HG02840 (cell line): ENCODE measurements around the gene LINGO1.

Source experiments
- ATAC-seq: cut with Tn5 transposase; IDR thresholded peaks from one replicate; pipeline ENCODE4 v1.9.1; 2021; ENCODE audit warnings: mild to moderate bottlenecking, moderate library complexity, moderate number of reproducible peaks; ENCODE audit not compliant: unreplicated experiment, low FRiP score

The LINGO1 gene

DNA sequence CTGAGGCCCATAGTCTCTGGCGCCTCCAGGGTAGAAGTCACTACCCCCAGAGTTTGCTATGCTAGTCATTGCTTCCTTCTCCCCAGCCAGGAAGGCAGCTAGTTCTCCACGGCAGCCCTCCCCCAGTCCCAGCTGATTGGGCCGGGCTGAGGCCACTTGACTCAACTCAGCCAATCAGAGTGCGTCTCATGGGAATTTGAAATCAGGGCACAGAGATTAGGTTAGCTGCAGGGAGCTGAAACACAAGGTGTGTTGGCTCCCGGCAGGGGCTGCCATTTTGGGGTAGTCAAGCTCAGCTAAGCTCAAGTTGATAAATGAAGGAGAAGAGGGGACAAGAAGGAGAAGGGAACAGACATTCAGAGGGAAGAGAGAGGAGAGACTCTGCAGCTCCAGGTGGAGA lies 32.8 kb downstream of the LINGO1 start:
- no peak for ATAC-seq

DNA sequence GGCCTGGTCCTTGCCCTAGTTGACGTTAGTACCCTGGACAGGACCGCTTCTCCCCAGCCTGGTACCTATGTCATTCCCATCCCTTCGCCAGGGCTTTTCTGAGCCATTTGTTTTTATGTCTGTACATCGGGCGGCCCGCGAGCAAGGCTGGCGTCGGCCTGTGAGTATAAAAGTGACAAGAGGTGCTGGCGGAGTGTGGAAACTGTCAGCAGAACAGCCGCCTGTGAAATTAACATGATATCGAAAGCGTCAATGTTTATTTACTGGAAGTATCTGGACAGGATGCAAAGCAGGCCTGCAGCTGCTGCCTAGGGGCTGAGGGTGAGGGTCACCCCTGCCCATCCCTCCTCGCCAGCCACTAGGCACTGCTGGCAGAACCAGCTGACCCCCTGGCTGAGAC lies 33.4 kb downstream of the LINGO1 start:
- ATAC-seq, result no peak

DNA sequence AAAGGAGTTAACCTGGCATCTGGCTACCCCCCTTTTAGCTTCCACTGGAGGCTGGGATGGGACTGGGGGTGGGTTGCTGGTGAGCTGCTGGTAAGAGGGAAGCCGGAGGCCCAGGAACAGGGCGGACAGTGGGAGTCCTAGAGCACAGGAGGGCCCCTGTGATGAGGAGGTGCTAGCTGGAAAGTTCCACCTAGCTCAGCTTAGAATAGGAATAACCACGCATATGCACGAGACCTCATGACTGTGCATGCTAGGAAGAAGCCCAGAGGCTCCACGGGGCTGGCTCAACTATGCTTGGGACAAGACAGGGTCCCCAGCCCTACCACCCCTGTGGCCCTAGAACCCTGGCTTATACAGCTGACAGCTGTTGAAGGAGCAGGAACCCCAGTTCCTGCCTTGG lies 34.1 kb downstream of the LINGO1 start:
- no peak for ATAC-seq

DNA sequence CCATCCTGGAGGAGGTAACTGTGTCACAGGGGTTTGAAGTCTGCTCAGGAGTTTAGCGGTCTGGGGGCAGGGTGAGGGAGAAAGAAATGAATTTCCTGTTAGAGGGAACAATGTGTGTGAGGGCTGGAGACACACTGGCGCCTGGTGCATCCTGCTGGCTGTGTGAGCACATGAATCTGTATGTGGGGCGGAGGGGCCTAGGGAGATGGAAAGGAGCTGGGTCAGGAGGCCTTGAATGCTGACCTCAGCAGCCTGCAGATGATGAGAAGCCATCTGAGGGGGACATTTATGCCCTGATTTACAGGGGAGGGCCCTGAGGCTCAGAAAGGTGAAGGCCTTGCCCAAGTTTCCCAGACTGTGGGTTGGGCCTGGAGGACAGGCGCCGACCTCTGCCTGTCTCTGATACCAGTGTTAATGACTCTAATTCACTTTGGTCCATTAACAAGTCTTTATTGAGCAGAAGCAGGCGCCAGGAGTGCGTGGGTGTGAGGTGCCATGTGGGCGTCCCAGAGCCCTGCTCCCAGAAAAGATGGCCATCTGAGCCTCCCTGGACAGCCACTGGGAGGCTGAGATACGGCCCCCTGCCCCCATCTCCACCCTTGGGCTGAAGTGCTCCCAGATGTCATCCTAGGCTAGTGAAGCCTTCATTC lies 34.8 kb downstream of the LINGO1 start:
- ATAC-seq, result no peak

DNA sequence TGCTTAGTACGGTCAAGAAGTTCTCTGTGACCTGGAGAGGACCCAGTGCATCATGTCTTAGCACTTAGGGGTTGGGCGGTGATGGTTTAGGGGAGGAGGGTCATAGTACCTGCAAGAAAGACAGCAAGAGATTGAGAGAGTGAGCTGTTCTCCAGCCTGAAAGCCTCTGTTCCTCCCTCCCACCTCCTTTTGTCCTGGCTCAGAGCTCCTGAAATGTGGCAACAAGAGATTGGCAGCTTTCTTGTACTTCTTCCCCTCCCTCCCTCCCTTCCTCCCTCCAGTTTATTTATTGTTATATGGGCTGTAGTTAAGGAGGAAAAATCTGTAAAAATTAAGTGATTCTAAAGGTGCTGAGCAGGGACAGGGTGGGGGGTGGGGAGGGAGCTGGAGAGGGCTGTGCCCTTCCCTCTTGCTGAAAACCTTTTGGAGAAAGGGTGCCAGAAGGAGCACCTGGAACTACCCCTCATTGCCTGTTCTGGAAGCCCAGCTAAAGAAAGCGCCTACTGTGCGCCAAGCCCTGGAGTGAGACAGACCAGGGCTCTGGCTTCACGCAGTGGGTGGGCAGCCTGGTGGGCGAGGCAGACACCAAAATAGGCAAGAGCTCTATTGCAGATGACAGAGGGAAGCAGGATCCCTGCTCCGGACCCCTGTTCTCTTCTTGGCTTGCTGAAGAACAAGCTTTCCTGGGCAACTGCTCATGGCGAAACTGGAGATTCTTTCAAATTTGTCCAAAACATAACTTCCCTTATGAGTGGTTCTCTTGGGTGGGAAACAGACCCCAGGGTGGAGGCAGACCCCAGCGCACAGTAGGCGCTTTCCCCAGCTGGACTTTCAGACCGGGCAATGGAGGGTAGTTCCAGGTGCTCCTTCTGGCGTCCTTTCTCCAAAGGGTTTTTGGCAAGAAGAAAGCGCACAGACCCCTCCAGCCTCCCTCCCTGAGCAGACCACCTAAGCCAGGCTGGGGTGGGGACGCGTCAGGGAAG lies 35.6 kb downstream of the LINGO1 start:
- no peak for ATAC-seq

DNA sequence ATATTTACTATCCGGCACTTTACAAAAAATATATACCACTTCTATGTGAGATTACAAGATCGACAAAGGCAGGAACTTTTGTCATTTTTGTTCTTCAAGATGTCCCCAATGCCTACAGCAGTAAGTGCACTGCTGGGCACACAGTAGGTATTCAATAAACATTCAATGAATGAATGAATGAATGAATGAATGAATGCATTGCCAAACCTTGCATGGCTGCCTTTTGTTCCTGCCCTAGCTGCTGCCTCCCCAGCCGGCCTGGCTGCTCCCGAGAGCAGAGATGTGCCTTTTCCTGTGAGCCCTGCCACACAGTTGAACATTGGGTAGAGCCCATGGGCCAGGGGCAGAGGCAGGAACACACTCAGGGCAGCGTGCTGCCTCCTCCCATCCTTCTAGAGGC lies 37.5 kb downstream of the LINGO1 start:
- no peak for ATAC-seq

DNA sequence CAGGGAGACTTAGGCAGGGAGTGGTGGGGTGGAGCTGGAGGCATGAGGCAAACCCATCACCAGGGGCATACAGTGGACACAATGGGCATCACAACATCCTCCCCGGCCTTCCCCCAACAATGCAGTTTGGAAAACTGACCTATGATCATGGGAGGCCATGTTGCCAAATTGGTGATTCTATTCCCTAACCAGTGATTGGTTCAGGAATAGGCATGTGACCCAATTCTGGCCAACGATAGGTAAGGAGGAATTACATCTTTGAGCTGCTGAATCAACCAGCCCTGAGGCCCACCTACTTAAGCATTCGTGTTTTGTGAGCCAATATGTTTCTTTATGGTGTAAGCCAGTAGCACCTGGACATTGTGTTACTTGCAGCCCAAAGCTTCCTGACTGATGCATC lies 40.0 kb downstream of the LINGO1 start:
- ATAC-seq, result no peak

DNA sequence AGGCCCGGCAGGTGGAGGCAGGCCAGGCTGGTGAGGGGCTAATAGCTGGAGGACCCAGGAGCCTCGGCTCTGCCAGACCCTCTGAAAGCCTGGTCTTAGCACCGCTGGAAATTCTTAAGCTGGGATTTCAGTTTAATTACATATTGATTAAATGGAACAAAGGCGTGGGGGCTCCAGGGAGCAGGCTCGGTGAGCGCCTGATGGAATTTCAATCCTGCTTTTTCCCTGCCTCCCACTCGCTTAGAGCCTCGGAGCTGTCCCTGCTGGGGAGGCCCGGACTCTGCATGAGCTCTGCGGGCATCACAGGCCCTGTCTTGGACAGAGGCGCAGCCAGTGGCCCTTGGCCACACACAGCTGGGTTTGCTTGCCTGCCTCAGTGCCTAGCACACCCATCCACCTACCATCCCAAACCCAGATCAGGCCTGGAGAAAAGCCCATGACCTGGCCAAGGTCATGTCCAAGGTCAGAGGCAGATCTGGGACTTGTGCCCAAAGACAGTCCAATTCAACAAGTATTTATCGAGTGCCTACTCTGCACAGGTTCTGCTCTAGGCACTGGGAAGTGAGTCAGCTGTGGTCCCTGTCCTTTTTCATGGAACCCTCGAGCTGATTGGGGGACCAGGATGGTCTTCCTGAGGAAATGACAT lies 40.6 kb downstream of the LINGO1 start:
- no peak for ATAC-seq

DNA sequence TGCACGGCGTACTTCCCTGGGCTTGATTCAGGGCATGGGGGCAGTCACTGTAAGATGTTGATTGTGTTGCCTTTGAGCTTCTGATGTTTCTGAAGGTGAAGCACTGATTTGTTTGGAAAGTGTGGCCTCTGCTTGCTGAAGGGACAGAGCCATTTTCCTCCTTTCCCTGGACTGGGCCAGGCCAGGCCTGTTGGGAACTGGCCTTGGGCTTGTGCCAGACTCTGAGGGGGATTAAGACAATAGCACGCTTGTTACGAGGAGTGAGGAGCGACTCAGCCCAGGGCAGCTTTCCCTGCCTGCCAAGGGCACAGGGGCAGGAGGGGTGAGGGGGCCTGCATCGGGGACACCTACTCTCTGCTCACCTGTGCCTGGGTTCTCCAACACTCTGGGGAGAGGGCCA lies 42.9 kb downstream of the LINGO1 start:
- no peak for ATAC-seq

DNA sequence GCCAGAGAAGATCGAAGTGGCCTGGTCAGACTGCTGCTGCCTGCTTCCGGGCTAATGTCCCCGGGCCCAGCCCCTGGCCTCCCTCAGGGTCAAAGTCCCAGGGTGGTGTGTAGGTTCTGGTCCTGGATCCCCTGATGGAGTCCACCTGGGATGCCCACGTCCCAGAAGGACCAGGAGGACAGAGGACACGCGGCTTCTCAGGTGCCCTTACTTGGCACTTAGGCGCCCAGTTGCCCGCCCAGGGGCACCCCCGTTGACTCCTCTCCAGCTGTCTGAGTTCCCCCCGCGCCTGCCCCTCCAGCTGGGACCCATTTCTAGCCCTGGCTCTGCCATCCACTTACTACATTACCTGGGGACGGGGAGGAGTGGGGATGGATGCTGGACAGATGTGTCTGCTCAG lies 44.6 kb downstream of the LINGO1 start:
- no peak for ATAC-seq

DNA sequence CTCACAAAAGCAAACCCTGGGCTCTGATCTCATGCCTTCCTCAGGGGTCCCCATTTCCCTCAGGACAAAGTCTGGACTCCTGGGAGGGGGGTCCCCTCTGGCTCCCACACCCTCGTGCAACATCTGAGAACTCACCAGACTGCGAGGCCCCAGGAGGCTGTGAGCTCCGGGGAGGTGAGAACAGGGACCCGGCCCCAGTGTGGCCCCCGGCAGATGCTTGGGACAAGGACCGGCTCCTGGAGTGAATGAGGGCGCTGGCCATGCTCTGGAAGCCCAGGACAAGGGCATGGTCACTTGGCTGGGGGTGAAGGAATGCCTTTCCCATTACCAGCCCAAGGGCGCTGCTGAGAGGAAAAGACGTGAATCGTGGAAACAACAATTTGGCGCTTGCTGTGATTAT lies 48.0 kb downstream of the LINGO1 start:
- no peak for ATAC-seq

DNA sequence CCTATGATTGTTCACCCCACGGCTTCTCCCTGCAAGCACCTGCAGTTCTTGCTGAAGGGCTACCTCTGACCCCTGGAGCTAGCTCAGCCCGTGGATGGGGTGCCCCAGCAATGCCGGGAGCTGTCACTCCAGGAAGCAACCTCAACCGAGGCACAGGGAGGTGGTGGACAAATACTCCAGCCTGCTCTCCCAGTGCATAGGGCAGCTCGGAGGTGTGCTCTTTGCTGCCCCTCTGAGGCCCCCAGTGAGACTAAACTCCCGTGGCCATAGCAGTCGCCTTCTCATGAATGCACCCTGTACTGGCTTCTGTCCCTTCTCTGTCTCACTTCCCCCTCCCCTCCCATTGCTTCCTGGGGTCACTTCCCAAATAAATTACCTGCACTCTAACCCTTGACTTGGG lies 48.5 kb downstream of the LINGO1 start:
- ATAC-seq, result no peak

DNA sequence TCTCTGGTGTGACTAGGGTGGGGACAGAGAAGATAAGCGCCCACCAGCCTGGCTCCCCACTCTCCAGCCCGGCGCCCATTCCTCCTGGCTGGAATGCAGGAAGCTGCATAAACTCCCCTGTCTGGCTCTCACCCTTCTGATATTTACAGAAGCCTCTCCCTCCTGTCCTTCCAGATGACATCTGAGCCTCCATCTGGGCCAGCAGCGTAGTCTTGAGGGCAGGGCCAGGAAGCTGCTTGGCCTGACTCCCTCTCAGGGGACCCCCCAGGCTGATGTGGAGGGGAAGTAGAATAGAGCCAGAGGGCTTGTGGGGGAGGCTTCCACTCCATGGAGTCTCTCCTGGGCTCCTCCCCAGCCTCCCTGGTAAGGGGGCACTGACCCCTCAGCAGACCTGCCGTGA lies 49.9 kb downstream of the LINGO1 start:
- no peak for ATAC-seq

DNA sequence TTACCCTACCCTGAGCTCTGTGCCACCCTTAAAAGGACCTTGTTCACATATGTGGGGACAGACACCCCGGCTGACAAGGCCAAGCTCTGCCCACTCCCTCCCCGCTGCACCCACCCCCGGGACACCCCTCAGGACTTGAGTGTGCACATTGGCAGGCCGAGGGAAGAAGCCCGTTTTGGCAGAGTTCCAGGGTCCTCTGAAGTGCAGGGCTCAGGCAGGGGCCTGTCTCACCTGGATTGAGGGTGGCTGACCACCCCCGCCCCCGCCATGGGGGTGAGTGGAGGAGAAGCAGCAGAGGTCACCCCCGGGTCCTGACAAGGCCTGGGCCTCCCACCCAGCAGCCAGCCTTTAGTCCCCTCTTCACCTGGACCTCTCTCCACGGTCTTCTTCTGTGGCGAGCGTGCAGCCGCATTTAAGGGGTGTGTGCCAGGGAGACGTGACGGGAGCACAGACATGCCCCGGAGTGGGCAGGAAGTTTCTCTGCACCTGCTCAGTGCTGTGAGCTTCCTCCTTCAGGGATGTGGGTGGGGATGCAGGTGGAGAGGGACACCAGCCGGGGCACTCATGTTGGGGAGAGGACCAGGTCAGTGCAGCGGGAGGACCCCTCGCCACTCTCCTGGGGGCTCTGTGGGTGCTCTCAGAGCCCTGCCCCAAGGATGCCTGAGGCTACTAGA lies 50.7 kb downstream of the LINGO1 start:
- no peak for ATAC-seq

DNA sequence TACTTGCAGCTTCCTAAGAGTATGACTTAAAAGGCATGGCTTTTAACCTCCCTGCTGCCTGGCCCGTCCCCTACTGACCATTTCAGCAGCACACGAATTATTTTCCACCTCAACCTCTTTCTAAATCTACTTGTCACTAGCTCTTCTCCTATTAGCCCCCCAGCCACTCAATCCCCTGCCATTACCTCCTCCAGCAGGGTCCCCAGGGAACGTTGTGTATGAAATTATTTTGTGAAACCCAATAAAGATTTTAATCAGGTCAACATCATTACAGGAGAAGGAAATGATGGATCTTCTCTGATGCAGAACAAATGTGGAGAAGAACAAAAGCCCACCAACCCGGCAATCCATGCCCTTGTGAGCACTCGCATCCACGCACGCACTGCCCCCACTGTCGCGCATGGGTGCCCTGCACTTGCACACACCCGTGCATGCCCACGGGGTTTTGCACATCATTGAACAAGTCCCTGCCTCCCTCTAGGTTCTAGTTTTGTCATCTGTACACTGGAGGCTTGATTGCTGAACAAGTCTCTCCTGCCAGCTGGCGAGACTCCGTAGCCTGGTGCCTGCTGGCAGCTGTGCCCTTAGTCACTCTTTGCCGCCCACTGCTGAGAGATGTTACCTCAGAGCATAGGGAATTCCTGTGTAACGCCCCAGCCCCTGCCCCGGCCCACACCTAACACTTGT lies 51.6 kb downstream of the LINGO1 start:
- ATAC-seq, result no peak

DNA sequence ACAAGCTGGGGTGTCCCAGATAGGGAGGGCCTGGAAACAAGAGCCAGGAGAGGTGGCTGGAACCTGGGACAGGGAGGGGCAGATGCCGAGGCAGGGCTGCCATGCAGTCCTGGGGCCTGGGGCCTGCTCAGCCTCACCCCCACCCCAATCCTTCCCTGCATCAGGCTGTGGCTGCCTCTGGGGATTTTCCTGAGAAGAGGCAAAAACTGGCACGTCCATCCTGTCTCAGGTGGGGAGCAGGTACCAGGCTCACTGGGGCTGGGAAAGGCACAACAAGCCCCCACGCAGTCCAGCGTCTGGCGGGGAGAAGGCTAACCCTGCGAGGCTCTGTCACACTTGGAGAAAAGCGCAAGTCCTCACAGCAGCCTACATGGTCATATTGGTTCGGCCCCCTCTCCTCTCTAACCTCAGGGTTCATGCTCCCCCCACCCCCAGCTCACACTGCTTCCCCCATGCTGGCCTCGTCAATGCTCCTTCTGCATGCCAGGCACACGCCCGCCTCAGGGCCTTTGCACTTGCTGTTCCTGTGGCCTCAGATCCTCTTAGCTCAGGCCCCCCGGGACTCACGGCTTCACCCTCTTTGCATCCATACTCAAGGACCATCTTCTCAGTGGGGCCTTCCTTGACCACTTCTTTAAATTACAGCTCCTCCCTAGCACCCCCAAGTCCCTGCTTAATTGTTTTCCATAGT lies 53.1 kb downstream of the LINGO1 start:
- ATAC-seq, result no peak

DNA sequence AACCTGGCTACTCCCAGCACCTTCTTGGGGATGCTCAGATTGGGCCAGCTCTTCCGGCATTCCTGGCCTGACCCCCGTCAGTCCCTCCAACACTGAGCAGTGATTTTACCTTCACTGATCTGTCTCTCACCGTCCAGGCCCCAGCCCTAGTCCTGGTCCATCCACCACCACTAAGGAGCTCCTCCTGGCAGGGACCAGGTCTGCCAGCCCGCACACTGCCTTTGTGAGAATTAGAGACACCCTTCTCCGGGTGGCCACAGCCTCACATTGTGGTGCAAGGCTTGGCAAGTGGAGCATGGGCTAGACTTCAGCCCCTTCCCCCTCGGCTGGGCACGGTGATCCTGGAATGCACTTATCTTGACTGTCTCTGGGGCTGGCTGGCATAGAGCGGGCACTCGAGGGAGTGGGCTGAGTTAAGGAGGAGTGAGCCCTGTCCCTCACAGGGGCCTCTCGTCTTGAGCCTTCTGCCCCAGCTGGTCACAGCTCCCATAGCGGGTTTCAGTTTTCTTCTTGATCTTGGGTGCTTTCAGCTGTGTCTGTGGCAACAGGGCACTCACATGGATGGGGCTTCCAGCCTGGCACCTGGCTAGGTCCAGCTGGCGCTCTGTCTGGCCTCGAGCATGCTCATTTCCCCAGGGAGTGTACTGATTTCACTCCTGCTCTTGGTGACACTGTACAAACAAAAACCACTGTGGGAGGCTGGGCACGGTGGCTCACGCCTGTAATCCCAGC lies 53.9 kb downstream of the LINGO1 start:
- ATAC-seq, result no peak

DNA sequence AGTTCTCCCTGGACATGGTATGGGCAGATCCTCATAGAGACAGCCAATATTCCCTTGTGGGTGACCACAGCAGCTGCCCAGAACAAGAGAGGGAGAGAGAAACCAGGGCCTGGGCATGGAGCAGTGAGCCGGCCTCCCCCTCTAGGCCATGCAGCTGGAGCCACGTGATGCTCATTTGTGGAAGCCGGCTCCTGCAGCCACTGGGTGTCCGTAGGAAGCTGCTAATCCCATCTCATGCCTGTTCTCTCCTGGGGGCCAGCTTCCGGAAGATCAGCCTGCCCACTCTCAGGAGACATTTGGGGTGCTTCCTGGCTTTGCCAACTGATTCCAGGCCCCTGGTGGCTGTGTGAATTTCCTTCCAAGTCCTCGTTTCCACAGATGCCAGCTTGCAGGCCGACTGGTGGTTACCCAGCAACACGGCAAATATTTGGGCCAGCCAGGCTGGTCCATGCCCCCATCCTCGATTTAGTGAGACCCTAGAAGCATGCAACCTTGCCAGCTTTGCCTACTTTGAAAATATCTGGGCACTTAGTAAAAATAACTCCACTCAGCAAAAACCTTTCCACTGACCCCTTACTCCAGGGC lies 55.3 kb downstream of the LINGO1 start:
- no peak for ATAC-seq

DNA sequence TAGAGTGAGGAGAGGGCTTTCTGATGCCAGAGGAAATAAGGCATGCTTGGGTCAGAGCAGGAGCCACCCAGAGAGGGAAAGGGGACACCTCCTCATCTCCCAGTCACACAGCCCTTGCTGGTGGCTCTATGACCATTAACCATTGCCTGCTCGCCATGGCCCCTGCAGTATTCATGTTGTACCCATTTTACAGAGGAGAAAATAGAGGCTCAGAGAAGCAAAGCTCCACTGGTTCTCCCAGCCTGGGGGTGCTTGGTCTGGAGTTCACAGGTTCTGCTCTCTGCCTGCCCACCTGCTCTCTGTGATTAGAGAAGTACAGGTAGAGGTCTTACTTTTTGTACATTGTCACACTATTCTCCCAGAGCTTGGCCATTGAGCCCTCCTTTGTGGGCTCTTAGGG lies 56.2 kb downstream of the LINGO1 start:
- no peak for ATAC-seq
